BE2C (cell line): ENCODE results near the gene STC2.

Experiments
- DNase-seq: peaks from one replicate; pipeline ENCODE4 v3.0.0-alpha.2; 2020
- H3K27me3 ChIP-seq: fragments of 250-450 bp; sonication (Bioruptor Pico); 2 replicates; pipeline ENCODE4 v1.5.1; 2020; ENCODE audit warnings: mild to moderate bottlenecking
- H3K36me3 ChIP-seq: fragments of 250-450 bp; sonication (Bioruptor Pico); 2 replicates; pipeline ENCODE4 v1.5.1; 2020; ENCODE audit warnings: mild to moderate bottlenecking
- H3K4me1 ChIP-seq: fragments of 250-450 bp; sonication (Bioruptor Pico); 2 replicates; pipeline ENCODE4 v1.5.1; 2020
- H3K4me3 ChIP-seq: 2 replicates; pipeline ENCODE4 v1.5.1; 2011; ENCODE audit warnings: low read depth, low read length
- H3K9me3 ChIP-seq: fragments of 250-450 bp; sonication (Bioruptor Pico); 2 replicates; pipeline ENCODE4 v1.5.1; 2020
- CTCF ChIP-seq: IDR thresholded peaks from 2 replicates; pipeline ENCODE4 v1.5.1; 2012; ENCODE audit warnings: mild to moderate bottlenecking, low read depth, low read length

STC2 gene

GRCh38 chr5:173265433-173265832 is 62.8 kb downstream of the STC2 start:
- no peak for TF ChIP-seq CTCF
- no peak overlapping the region for H3K4me3 ChIP-seq
- H3K36me3 ChIP-seq: no peaks in the 10 kb centered on the region
- no peaks in the 10 kb centered on the region for H3K4me1 ChIP-seq
- H3K9me3 ChIP-seq: no peaks in the 10 kb centered on the region
- no peak for DNase-seq
- H3K27me3 ChIP-seq: peaks cover 56% of the 10 kb centered on the region
